NCI-H1105 treated with DMSO at 0.1 percent for 48 hours (cell line): ENCODE results near the gene LIPE.
"Not testable (repeated sequence)": the region's sequence is repeated elsewhere in the genome, so short reads cannot be mapped to it uniquely, and the experiment has no call there.

Experiments used
- DNase-seq: peaks from one replicate; lab custom pipeline; 2025; lab: John Stamatoyannopoulos, UW

Gene LIPE

GRCh38 chr19:42448306-42448705, 21.1 kb upstream of the LIPE start:
- not testable (repeated sequence) for DNase-seq

- DNase-seq: no peak
Observed at GRCh38 chr19:42445948-42446347, 18.8 kb upstream of the LIPE start.

DNA sequence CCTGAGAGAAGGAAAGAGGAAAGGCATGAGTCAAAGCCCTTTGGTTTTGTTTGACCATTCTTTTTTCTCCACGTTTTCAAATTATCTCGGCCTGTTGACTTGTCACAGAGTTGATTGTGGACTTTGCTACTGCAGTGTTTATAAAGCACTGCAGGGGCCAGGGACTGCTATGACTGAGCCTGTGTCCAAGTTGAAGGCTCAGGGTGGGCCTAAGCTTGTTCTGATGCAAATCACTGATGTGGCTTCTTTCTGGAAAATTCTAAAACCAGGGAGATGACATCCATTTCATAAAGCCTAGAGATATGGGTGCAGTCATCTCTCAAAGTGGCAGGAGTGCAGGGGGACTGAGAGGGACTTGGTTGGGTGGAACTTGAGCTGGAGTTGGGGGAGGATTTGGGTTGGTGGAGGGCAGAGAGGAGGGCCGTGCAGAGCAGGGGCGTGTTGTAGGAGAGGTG, 16.8 kb upstream of the LIPE start:
- DNase-seq: no peak

GRCh38 chr19:42442833-42443232, 15.6 kb upstream of the LIPE start, which contains the start of gene CXCL17:
Gene CXCL17, minus strand, starts transcription at chr19:42442946. Its CDS starts 114 bp downstream, at chr19:42442832.
- no peak for DNase-seq

DNA sequence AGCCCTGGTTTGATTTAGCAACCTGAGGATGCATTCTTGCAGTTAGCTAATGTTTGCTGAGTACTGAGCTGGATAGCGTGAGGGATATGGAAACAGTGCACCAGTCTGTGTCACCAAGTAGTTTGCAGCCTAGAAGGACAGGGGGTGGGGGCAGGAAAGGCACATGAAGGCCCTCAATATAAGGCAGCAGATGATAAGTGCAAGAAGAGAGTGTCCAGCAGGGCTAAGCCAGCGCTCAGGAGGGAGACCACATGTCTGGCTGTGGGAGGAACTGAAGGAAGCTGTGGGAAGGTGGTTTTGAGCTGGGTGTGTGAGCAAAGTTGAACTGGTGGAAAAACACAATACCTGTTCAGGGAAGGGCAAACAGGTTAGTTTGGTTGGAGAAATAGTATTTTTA, 13.9 kb upstream of the LIPE start:
- no peak for DNase-seq

GRCh38 chr19:42440357-42441048, 13.3 kb upstream of the LIPE start:
- DNase-seq: peak; percentile 52

DNA sequence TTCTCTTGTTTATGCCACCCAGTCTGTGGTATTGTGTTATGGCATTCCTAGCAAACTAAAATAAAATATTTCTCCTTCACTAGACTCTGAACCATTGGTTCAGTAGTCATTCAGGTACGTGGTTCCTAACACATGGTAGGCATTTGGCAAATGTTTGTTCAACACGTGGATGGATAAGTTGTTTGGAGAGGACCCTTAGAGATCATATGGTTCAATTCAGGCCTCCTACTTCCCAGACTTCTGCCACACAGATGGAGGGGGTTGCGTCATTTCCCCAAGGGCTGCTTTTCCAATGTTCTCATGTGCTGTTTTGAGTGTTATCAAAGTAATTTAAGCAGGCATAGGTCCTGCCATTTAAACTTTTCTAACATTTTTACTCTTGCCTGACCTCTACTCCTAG, 8.8 kb upstream of the LIPE start:
- no peak for DNase-seq

DNA sequence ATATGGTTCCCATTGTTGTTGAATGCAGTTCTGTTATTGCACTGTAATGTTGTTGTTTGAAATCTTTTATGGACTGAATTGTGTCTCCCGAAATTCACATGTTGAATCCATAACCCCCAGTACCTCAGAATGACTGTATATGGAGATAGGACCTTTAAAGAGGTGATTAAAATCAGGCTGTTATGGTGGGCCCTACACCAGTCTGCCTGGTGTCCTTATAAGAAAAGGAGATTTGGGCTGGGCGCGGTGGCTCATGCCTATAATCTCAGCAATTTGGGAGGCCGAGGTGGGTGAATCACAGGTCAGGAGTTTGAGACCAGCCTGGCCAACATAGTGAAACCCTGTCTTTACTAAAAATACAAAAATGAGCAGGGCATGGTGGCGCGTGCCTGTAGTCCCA, 8.1 kb upstream of the LIPE start:
- no peak for DNase-seq

DNA sequence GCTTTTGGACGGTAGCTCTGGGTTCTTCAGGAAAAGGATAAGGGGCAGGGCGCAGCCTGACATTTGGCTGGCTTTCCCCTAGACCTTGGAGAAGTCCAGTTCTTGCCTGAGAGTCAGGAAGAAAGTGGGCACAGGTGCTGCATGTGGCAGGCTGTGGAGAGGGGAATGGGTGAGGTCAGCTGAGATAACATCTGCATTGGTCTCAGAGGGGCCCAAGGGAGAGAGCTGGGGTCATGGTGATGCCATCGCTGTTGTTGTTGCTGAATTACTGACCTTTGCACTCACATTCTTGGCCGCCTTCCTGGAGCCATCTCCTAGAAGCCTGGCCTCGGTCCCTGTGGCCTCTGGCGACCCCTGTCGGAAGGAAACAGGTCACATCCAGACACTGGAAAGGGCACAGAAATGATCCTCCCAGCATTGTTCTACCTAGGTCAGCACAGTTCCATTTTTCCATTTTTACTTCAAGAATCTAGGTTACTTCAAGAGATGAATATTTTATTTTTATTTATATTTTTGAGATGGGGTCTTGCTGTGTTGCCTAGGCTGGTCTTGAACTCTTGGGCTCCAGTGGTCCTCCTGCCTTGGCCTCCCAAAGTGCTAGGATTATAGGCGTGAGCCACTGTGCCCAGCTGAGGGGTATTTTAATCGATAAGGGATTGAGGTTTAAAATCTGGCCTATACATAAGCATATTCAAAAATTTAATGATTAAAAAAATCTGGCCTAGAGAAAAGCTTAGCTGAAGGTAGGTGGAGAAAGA, 6.5 kb upstream of the LIPE start:
- DNase-seq: no peak

GRCh38 chr19:42431486-42431885, 4.3 kb upstream of the LIPE start:
- DNase-seq: no peak

- no peak for DNase-seq
Observed at GRCh38 chr19:42428676-42429075, 1.5 kb upstream of the LIPE start.

GRCh38 chr19:42426643-42427042, 545 bp downstream of the LIPE start:
- no peak for DNase-seq

GRCh38 chr19:42424712-42425131, 2.5 kb downstream of the LIPE start:
- no peak for DNase-seq

DNA sequence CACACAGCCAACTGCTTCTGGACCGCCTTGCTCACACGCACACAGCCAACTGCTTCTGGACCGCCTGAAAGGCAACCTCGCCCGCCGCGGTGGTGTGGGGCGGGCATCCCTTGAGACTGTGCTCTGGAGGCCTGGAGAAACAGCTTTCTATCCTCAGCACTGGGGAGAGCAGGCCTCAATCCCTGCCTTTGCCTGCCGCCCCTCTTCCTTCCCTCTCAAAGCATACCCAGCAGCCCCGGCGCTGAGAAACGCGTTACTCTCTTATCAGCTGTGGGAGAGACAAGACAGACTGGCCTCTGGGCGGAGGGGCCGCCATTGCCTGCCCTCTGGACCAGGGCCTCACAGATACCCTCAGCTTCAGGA, 2.9 kb downstream of the LIPE start:
- no peak for DNase-seq

- DNase-seq: peak; percentile 90
Observed at GRCh38 chr19:42423462-42424344, 3.5 kb downstream of the LIPE start.

GRCh38 chr19:42422901-42423461, 4.2 kb downstream of the LIPE start:
- peak; percentile 53 for DNase-seq

DNA sequence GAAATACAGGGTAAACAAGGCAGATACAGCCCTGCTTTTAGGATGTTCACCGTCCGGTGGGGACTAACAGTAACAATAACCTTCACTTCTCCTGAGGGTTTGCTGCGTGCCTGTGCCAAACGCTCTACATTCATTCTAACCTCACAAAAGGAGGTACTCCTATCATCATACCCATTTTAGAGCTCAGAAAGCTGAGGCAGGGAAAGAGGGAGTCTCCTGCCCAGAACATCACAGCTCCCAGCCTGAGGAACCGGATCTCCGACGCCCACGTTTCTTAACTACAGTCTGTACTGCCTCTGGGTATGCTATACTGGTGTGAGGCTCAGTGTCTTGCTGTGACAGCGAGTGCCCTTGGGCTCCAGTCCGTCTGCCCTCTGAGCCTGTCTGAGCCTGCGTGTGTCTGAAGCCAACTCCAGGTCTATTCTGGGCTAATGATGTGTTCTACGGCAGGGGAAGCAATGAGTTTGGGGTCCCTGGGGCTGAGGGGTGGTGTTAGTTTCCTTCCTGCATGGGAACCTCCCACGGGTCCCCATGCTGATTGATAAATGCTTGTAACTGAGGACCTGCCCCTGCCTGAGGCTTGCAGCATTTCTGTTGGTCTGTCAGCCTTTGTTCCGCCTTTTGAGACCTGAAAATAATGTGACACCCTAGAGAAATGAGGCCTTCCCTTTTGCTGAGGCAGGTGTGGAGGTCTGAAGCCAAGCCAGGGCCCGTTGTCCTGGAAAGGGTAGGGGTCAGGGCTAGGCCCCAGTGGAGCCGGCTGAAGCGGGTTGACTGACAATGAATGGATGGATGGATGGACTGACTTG, 4.9 kb downstream of the LIPE start:
- no peak for DNase-seq

DNA sequence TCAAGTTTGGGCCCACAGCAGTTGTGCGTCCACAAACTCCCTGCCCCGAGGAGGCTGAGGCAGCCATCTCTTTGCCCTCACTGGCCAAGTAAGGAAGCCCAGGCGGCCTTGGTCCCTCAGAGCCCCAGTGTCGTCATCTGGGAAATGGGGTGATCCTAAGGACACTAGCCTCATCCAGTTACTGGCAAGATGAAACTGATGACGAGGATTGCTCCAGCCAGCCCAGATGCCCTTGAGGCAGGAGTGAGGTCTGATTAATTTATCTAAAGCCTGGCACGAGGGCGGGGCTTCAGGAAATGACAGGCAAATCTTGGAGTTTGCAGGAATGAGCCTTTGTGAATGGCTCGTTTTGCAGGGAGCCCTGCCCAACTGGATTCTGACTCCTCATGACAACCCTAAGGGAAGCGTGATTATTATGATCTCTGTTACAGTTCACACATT, 5.6 kb downstream of the LIPE start:
- DNase-seq: no peak

DNA sequence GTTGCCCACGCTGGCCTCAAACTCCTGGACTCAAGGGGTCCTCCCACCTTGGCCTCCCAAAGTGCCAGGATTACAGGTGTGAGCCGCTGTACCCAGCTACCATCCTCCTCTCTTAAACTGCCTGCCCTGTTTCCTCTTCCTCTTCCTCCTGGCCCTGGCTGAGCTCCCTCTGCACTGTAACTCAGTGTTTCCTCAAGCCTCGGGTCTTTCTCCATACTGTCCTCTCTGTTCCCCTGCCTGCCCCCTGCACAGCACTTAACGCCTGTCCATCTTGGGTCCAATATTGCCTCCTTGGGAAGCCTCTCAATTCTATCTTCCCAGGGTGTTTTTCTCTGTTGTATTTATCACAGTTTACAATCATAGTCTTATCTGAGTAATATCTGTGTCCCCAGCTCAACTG, 6.1 kb downstream of the LIPE start:
- DNase-seq: no peak

GRCh38 chr19:42420055-42420544, 7.1 kb downstream of the LIPE start:
- DNase-seq: peak; percentile 7

GRCh38 chr19:42419309-42419708, 7.9 kb downstream of the LIPE start:
- DNase-seq: no peak
